ENCODE data around the gene STARD13.

STARD13 gene

GRCh38 chr13:33310245-33311038, 24.9 kb upstream of the STARD13 start:
- no peak for DNase-seq (ENCODE audit: low read depth)

DNA sequence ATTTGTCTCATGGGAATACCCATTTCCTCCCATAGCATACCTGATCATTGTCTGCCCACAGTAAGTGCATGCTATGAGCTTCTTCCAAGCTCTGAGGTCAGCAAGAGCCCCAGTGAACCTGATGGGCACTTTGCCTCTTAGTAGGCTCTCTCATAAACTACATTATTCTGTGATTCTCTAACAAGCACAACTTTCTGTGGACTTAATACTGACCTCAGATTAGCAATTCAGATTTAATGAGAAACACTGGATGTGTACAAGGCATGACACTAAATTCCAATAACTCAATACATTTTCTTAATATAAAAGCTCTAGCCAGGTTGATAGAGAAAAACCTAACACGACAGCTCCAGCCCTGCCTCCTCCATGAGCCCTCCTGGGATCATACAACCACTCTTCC, 23.3 kb upstream of the STARD13 start:
- no peak for DNase-seq (ENCODE audit: low read depth)

GRCh38 chr13:33307843-33308242, 22.3 kb upstream of the STARD13 start:
- no peak for DNase-seq (ENCODE audit: low read depth)

DNA sequence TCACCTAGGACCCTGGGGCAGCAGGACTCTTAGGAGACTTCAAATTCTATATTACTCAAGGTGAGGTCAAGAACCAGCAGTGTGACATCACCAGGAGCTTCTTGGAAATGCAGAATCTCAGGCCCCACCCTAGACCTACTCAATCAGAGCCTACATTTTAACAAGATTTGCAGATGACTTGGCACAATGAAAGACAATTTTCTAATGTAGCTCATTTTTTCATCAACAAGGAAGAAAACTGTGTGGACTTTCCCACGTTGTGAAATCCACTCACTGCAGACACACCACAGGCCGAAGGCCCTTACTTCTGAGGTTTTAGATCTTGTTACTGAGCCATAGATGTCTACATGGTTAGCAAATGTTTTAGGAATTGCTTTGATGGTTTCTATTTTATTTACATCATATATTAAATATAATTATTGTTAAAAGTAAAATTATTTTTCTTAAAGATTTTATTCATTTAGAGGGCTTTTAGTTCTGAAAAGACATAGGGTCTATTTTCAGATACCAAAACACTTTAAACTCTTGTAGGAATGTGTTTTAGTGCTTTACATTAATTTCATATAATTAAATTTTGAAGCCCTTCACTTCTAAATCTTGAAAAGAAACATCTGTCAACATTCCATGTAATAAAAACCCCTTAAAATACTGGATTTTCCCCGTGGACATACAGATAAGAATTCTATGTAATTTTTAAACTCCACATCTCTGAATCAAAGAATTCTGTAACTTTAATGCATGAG, 18.5 kb upstream of the STARD13 start:
- no peak for DNase-seq (ENCODE audit: low read depth)

- DNase-seq (ENCODE audit: low read depth), result no peak
These were observed 14.1 kb upstream of the STARD13 start for GRCh38 chr13:33299626-33300025.

GRCh38 chr13:33296793-33297425, 11.4 kb upstream of the STARD13 start:
- DNase-seq (ENCODE audit: low read depth), result no peak

DNA sequence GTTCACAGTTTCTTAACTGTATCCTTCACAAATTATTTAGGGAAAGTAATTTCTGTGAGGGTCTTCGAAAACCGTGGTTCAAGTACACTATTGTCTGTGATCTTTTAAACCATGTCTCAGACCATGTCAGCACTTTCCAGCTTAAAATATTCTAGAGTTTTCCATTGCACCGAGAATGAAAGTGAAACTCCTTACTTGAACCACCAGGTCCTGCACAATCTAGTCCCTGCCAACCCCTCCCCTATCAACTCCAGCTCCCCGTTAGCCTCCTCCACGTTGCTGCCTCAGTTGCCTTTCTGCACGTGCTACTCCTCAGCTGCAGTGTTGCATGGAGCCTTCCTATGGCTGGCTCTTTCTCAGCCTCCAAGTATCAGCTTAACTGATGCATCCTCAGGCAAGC, 7.2 kb upstream of the STARD13 start:
- DNase-seq (ENCODE audit: low read depth), result no peak

- DNase-seq (ENCODE audit: low read depth), result no peak
These were observed 4.9 kb upstream of the STARD13 start for GRCh38 chr13:33290421-33290965.

DNA sequence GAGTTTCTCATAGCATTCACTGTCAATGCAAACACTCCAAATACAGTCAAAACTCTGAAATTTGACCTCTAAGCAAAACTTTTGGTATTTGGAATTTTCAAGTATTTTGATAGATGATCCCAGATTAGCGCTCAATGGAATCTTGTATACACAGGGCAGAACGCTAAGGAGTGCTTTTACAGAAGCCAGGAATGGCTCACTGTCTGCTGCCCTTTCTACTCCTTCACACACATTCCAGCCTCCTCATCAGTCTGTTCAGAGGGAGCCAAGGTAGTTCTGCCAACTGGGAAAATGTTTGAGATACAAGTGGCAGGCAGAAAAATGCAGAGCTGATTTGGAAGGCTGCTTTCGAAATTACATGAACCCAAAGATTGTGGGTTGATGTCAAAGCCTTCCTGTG, 4.4 kb upstream of the STARD13 start:
- DNase-seq (ENCODE audit: low read depth), result no peak

DNA sequence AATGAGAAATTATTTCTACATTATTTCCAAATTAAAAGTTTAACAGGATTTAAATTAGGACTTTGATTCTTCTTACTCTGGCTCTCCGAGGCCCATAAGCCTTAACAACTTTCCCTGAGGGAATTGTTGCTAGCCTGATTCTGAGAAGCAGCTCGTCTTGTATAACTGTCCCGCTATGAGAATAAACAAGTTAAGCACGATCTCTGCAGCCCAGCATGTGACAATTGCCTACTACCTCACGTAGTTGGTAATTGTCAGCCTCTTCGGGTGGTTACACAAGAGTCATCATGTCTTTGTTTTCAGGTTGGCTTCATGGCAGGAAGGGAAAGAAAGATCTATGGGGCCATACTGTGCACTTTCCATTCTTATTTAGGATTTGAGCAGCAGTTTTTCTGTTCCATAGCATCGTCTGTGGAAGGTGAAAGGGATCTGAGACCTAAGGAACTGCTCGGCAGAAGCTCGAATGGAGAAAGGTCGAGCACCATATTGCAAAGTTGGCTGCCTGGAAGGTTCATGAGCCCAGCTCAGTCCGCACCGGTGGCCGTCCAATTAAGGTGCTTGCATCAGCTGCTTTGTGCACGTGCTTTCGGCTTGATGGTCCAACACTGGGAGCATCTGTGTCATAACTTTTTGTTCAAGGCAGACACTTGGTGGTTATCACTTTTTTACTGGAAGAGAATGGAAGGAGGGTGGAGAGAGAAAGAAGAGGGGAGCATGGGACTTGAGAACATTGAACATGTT, 1.8 kb upstream of the STARD13 start:
- no peak for DNase-seq (ENCODE audit: low read depth)

GRCh38 chr13:33286128-33286527, 573 bp upstream of the STARD13 start:
- DNase-seq (ENCODE audit: low read depth), result no peak

DNA sequence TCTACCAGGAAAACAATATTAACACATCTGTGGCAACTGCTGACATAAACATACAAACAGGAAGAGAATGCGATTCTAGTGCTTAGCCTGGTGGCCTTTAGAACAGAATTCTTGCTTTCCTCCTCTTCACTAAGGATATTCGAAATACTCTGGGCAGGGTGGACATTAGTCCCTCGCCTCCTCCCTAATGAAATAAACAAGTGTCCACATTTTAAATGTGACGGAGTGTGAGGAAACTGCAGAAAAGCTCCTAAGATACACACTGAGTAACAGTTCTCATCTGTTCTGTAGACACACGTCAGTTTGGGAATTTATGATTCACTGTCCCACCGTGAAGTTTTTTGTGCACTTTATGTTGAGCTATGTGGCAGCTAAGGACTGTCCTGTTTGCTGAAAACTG, 639 bp downstream of the STARD13 start:
- no peak for DNase-seq (ENCODE audit: low read depth)

- no peak for DNase-seq (ENCODE audit: low read depth)
These were observed 1.5 kb downstream of the STARD13 start for GRCh38 chr13:33284031-33284430.

- DNase-seq (ENCODE audit: low read depth), result no peak
These were observed 2.2 kb downstream of the STARD13 start for GRCh38 chr13:33283195-33283911.

DNA sequence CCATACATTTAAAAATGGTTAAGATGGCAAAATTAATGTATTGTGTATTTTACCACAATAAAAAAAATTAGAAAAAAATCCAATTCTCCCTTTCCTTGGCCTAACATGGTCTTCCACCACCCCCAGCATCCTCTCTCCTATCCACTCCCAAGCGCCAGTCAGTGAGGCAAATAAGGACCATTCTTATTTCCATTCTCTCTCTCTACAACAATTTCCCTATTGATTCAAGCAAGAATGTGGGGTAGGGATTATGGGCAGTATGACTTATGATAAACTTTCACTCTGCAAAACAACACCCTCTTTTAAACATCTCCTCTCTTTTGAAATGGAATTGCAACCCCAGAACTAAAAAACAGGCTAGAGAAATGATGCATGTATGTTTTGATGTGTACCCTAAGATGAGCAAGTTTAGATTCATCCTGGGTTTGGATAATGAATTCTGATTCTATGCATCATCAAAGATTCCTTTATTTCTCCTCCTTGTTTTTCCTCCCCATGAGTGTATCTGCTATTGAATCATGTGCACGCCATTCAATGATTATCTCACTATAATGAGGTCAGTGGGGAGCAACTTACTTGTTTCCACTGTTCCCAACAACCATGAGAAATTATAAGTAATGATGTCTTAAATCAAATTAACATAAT, 3.5 kb downstream of the STARD13 start:
- DNase-seq (ENCODE audit: low read depth), result no peak

- no peak for DNase-seq (ENCODE audit: low read depth)
These were observed 4.6 kb downstream of the STARD13 start for GRCh38 chr13:33280923-33281322.

GRCh38 chr13:33280279-33280905, 5.2 kb downstream of the STARD13 start:
- DNase-seq (ENCODE audit: low read depth), result no peak

DNA sequence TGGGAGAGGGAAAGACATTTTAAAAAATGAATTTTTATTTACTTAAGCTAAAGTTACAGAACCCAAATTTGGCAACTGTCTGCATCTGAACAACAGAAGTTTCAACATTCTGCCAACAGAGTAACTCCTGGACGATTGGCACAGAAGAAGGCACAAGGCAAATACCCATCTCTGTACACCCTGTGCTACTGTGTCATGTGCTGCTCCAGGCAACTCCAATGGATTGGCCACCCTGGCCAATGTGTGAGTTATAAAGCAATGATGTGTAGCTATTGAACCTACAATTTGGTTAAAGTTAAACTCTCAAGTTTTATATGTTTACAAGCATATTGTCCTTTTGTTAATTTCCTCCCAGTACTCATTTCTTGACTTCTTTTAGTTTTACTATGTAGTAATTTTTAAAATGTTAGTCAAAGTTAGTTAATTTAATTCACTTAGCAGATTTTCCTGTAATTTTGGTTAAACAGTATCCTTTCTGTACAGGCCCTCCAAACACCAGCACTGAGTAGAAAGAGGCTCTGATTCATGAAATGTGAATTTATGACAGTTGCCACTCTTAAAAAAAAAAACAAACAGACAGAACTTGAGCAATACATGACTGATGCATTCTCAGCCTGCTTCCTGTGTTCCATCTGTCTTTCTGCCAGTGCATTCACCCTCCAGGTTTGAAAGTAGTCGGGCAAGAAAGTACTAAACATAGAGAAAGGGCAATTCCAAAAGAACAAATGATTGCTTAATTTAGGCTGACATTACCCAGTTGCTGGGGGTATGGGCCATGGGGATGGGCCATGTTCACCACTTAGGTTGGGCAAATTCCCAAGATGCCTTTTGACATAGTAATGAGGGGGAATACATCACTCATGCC, 5.9 kb downstream of the STARD13 start:
- DNase-seq (ENCODE audit: low read depth), result no peak

- DNase-seq (ENCODE audit: low read depth), result no peak
These were observed 6.6 kb downstream of the STARD13 start for GRCh38 chr13:33278913-33279312.
